HepG2 (cell line): ENCODE measurements around the gene STRADA. TPM values are rescaled to one million over a fixed set of nuclear protein-coding genes. Genes with fewer than 3 reads are reported as not detected.

Experiments used
- ARID2 ChIP-seq: sonication (generic); formaldehyde crosslinking; IDR thresholded peaks from 2 replicates; pipeline ENCODE4 v1.8.1; 2022; ENCODE audit warnings: mild to moderate bottlenecking, missing genetic modification reagents, borderline replicate concordance
- ARNT2 ChIP-seq: sonication (generic); formaldehyde crosslinking; IDR thresholded peaks from 2 replicates; pipeline ENCODE4 v1.8.0; 2022; ENCODE audit warnings: mild to moderate bottlenecking, low read depth, missing genetic modification reagents, moderate library complexity
- ARNTL ChIP-seq: sonication (generic); formaldehyde crosslinking; IDR thresholded peaks from 2 replicates; pipeline ENCODE4 v1.4.0; 2020; ENCODE audit warnings: mild to moderate bottlenecking, missing genetic modification reagents
- ASH2L ChIP-seq: fragments of 300-600, 200-600 bp; sonication (generic); IDR thresholded peaks from 2 replicates; pipeline ENCODE4 v1.7.0; 2017; ENCODE audit warnings: low read depth, mild to moderate bottlenecking, moderate library complexity, mixed read lengths, low read length; ENCODE audit not compliant: insufficient read length
- EED ChIP-seq: sonication (generic); formaldehyde crosslinking; IDR thresholded peaks from 2 replicates; pipeline ENCODE4 v1.5.0; 2020; ENCODE audit warnings: mild to moderate bottlenecking, missing genetic modification reagents
- ELF1 ChIP-seq: sonication (generic); formaldehyde crosslinking; IDR thresholded peaks from 2 replicates; pipeline ENCODE4 v1.4.0; 2020; ENCODE audit warnings: missing genetic modification reagents
- ELF4 ChIP-seq: sonication (generic); formaldehyde crosslinking; IDR thresholded peaks from 2 replicates; pipeline ENCODE4 v1.5.0; 2020; ENCODE audit warnings: missing genetic modification reagents, mild to moderate bottlenecking, moderate library complexity, borderline replicate concordance
- ERF ChIP-seq: IDR thresholded peaks from 2 replicates; pipeline ENCODE4 v1.6.1; 2018; ENCODE audit warnings: missing biosample characterization, missing genetic modification reagents
- FOXK2 ChIP-seq: fragments of 450-650 bp; IDR thresholded peaks from 2 replicates; pipeline ENCODE4 v1.6.1; 2016
- MED13 ChIP-seq: sonication (generic); formaldehyde crosslinking; IDR thresholded peaks from 2 replicates; pipeline ENCODE4 v1.5.0; 2020; ENCODE audit warnings: missing genetic modification reagents
- PRPF4 ChIP-seq: fragments of 200-400 bp; formaldehyde crosslinking; IDR thresholded peaks from 2 replicates; pipeline ENCODE4 v1.6.1; 2016; ENCODE audit warnings: low read length, low read depth; ENCODE audit not compliant: poor library complexity, severe bottlenecking
- RAD51 ChIP-seq: fragments of 450-650 bp; IDR thresholded peaks from 2 replicates; pipeline ENCODE4 v1.6.1; 2016; ENCODE audit warnings: borderline replicate concordance
- RARA ChIP-seq: IDR thresholded peaks from 2 replicates; pipeline ENCODE4 v1.6.1; 2016; ENCODE audit warnings: missing genetic modification reagents, missing compliant biosample characterization
- REL ChIP-seq: sonication (generic); formaldehyde crosslinking; conservative IDR thresholded peaks from 2 replicates; pipeline ENCODE4 v1.8.0; 2022; ENCODE audit warnings: mild to moderate bottlenecking, missing genetic modification reagents, moderate library complexity
- RFX3 ChIP-seq: IDR thresholded peaks from 2 replicates; pipeline ENCODE4 v1.6.1; 2016; ENCODE audit warnings: missing biosample characterization, missing genetic modification reagents
- SALL1 ChIP-seq: sonication (generic); formaldehyde crosslinking; IDR thresholded peaks from 2 replicates; pipeline ENCODE4 v1.8.0; 2022; ENCODE audit warnings: mild to moderate bottlenecking, missing genetic modification reagents
- SAP130 ChIP-seq: IDR thresholded peaks from 2 replicates; pipeline ENCODE4 v1.6.1; 2016; ENCODE audit warnings: low read depth
- SKIL ChIP-seq: sonication (generic); formaldehyde crosslinking; IDR thresholded peaks from 2 replicates; pipeline ENCODE4 v1.8.0; 2022; ENCODE audit warnings: missing genetic modification reagents, mild to moderate bottlenecking, moderate library complexity, borderline replicate concordance
- SMYD3 ChIP-seq: sonication (generic); formaldehyde crosslinking; IDR thresholded peaks from 2 replicates; pipeline ENCODE4 v1.8.1; 2023; ENCODE audit warnings: mild to moderate bottlenecking, missing genetic modification reagents
- YY1 ChIP-seq: IDR thresholded peaks from 2 replicates; pipeline ENCODE4 v1.6.1; 2011; ENCODE audit warnings: low read length, low read depth, moderate library complexity, mild to moderate bottlenecking; ENCODE audit not compliant: insufficient read depth, insufficient replicate concordance
- ZBTB7A ChIP-seq: sonication (generic); formaldehyde crosslinking; IDR thresholded peaks from 2 replicates; pipeline ENCODE4 v1.8.0; 2022; ENCODE audit warnings: mild to moderate bottlenecking, missing genetic modification reagents
- ZC3H13 ChIP-seq: sonication (generic); formaldehyde crosslinking; IDR thresholded peaks from 2 replicates; pipeline ENCODE4 v1.8.1; 2023; ENCODE audit warnings: mild to moderate bottlenecking, missing genetic modification reagents, moderate library complexity
- ZFP1 ChIP-seq: IDR thresholded peaks from 2 replicates; pipeline ENCODE4 v1.6.1; 2016
- ZNF160 ChIP-seq: sonication (generic); formaldehyde crosslinking; IDR thresholded peaks from 2 replicates; pipeline ENCODE4 v1.8.0; 2022; ENCODE audit warnings: mild to moderate bottlenecking, inconsistent platforms, missing genetic modification reagents
- ZNF430 ChIP-seq: sonication (generic); formaldehyde crosslinking; IDR thresholded peaks from 2 replicates; pipeline ENCODE4 v1.9.0; 2021; ENCODE audit warnings: mild to moderate bottlenecking, missing genetic modification reagents
- ZNF468 ChIP-seq: sonication (generic); formaldehyde crosslinking; IDR thresholded peaks from 2 replicates; pipeline ENCODE4 v1.8.0; 2022; ENCODE audit warnings: mild to moderate bottlenecking, moderate library complexity, missing genetic modification reagents
- polyA plus RNA-seq, 8 experiments: library from polyadenylated mRNA; depleted of rRNA in 3 of 8; stranded (reverse) in 7 of 8; unstranded in 1 of 8; fragments of >200 nt; fragmentation: Illumina TruSeq in 4 of 8; extraction: Trizol in 4 of 8; gene quantifications; 2 replicates each; pipeline versions ENCODE4 v1.2.1 to v1.2.3, GENCODE V29; 2011 to 2016; ENCODE audit warnings: low read depth in 4 of 8, missing spikeins in 1 of 8, mixed read lengths in 1 of 8; ENCODE audit not compliant: insufficient read depth in 1 of 8
- total RNA-seq, 5 experiments: library from RNA; depleted of rRNA; stranded (reverse); fragments of >200 nt; fragmentation: Illumina TruSeq; extraction: Trizol; gene quantifications; 2 replicates each; pipeline ENCODE4 v1.2.3, GENCODE V29; 2016; ENCODE audit warnings: low read depth in 1 of 5
- TF ChIP-seq, protein P1 (sequence below): sonication (generic); formaldehyde crosslinking; IDR thresholded peaks from 2 replicates; pipeline ENCODE4 v1.5.1; 2020; ENCODE audit warnings: missing genetic modification reagents, mild to moderate bottlenecking, borderline replicate concordance
- TF ChIP-seq, protein P2 (sequence below): sonication (generic); formaldehyde crosslinking; IDR thresholded peaks from 2 replicates; pipeline ENCODE4 v1.8.1; 2022; ENCODE audit warnings: mild to moderate bottlenecking, missing genetic modification reagents

Gene STRADA
- total and polyA plus RNA-seq, 2 of the 13 experiments (the other 11 are each of a cell fraction or from before 2014, with no cell fraction given) = 17.6 to 17.9 TPM

GRCh38 chr17:63774141-63774968, 32.8 kb upstream of the STRADA start, which contains the start of gene DDX42 (continued):
- TF ChIP-seq ARID2 (CRISPR knock-in tag) (peak; percentile 99), FOXK2 (no peak), SKIL (CRISPR knock-in tag) (no peak), EED (CRISPR knock-in tag) (peak; percentile 88), ERF (CRISPR knock-in tag) (no peak), RFX3 (CRISPR knock-in tag) (no peak), ELF4 (0 out of 2 replicates have a peak, but pooled peaks have one; percentile 34), ZNF160 (CRISPR knock-in tag) (peak; percentile 79; the same call in 1 of the 2 replicates), REL (CRISPR knock-in tag) (peak; percentile 56), ELF1 (no peak), RAD51 (no peak), ZBTB7A (CRISPR knock-in tag) (no peak), ZC3H13 (CRISPR knock-in tag) (no peak), ZFP1 (CRISPR knock-in tag) (no peak), YY1 (peak; percentile 42), RARA (no peak; the same call in 1 of the 2 replicates), ZNF430 (CRISPR knock-in tag) (no peak; the same call in 1 of the 2 replicates), ASH2L (peak; percentile 68), SMYD3 (CRISPR knock-in tag) (no peak), SALL1 (no peak; the same call in 1 of the 2 replicates), MED13 (CRISPR knock-in tag) (no peak), ARNT2 (CRISPR knock-in tag) (no peak), ARNTL (CRISPR knock-in tag) (no peak; the same call in 1 of the 2 replicates), ZNF468 (CRISPR knock-in tag) (no peak), PRPF4 (no peak), SAP130 (CRISPR knock-in tag) (peak; percentile 58)
- TF ChIP-seq, protein P1, sequence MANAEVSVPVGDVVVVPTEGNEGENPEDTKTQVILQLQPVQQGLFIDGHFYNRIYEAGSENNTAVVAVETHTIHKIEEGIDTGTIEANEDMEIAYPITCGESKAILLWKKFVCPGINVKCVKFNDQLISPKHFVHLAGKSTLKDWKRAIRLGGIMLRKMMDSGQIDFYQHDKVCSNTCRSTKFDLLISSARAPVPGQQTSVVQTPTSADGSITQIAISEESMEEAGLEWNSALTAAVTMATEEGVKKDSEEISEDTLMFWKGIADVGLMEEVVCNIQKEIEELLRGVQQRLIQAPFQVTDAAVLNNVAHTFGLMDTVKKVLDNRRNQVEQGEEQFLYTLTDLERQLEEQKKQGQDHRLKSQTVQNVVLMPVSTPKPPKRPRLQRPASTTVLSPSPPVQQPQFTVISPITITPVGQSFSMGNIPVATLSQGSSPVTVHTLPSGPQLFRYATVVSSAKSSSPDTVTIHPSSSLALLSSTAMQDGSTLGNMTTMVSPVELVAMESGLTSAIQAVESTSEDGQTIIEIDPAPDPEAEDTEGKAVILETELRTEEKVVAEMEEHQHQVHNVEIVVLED (CRISPR knock-in tag) = no peak
- TF ChIP-seq, protein P2, sequence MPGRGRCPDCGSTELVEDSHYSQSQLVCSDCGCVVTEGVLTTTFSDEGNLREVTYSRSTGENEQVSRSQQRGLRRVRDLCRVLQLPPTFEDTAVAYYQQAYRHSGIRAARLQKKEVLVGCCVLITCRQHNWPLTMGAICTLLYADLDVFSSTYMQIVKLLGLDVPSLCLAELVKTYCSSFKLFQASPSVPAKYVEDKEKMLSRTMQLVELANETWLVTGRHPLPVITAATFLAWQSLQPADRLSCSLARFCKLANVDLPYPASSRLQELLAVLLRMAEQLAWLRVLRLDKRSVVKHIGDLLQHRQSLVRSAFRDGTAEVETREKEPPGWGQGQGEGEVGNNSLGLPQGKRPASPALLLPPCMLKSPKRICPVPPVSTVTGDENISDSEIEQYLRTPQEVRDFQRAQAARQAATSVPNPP (CRISPR knock-in tag) = 0 out of 2 replicates have a peak, but pooled peaks have one; percentile 53
